ENCODE data around the gene FOXN1.

Gene FOXN1

DNA sequence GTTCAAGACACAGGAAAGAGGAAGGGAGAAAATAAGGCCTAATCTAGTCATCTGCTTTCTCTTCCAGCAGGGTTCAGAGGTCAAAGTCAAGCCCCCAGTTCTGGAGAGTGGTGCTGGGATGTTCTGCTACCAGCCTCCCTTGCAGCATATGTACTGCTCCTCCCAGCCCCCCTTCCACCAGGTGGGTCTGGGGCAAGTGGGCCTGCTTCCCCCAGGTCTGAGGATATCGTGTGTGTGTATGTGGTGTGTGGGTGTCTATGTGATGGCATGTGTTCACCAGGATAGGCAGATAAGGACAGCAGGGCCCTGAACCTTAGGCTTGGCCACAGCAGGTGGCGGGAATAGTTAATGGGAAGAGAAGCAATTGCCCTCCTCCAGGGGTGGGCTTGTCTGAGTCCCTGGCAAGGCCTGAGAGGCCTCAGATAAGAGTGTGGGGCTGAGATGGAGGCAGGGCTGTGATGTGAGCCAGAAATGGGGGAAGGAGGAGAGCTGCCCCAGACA lies 21.1 kb downstream of the FOXN1 start:
- ATAC-seq (replicated peaks; ENCODE audit: extremely low read depth, poor library complexity, severe bottlenecking) (no peak), DNase-seq (ENCODE audit: low spot score in 2 of 2) (no peak)
- peaks cover 18% of the 10 kb centered on the region for H3K27me3 Mint-ChIP-seq
- H3K36me3 Mint-ChIP-seq (ENCODE audit: insufficient read depth): no peaks in the 10 kb centered on the region
- H3K9me3 Mint-ChIP-seq: no peaks in the 10 kb centered on the region
- H3K4me1 Mint-ChIP-seq: no peaks in the 10 kb centered on the region
- no peak overlapping the region for H3K27ac Mint-ChIP-seq (ENCODE audit: low read depth)
- no peak overlapping the region for H3K4me3 Mint-ChIP-seq

DNA sequence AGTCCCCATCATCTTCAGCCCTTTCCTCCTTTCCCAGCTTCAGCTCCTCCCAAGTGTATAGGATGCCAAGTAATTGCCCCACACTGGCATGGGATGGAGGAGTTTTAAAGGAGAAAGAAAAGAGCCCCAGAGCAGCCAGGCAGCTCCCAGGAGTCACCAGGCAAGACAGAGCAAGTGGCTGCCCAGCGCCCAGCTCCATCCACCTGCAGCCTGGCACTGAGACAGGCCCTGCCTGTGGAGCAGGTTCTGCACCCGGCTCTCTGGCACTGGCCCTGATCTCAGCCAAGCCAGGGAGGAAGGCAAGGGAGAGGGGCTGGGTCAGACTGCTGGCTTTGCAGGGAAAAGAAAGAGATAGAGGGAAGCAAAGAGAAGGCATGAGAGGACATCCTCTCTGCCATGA lies 21.7 kb downstream of the FOXN1 start:
- no peak for ATAC-seq (replicated peaks; ENCODE audit: extremely low read depth, poor library complexity, severe bottlenecking)
- Mint-ChIP-seq H3K27ac (ENCODE audit: low read depth) (no peak overlapping the region), H3K27me3 (peaks cover 18% of the 10 kb centered on the region), H3K9me3 (no peaks in the 10 kb centered on the region), H3K36me3 (ENCODE audit: insufficient read depth) (peaks cover 2% of the 10 kb centered on the region), H3K4me3 (no peak overlapping the region), H3K4me1 (no peaks in the 10 kb centered on the region)
- DNase-seq (ENCODE audit: low spot score in 2 of 2): no peak

DNA sequence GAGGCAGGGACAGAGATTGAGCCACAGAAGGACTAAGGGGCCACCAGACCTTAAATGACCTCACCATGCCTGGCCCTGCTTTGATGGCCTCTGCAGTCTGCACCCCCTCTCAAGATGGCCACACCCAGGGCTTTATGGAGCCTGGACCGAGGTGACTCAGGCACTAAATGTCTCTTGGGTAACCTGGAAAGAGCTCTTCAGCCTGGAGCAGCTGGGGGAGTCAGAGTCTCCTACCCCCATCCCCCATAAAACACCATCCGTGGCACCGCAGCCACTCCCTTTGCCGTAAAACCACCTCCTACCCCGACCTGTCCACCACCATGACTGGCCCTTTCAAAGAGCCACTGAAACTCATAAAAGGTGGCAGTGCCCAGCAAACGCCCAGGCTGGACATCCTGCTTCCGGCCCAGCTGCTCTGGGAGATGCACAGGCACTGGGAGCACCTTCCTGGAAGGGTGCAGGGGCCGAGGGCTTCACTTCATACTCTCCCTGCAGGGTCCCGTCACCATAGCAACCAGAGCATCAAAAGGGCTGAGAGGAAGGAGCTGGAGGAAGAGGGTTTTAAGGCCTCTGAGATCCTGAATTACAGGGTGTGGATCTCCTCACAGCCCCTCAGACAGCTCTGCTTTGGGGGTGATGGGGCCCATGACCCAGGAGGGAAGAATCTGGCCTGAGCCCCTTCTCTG lies 22.3 kb downstream of the FOXN1 start:
- H3K36me3 Mint-ChIP-seq (ENCODE audit: insufficient read depth): peaks cover 3% of the 10 kb centered on the region
- ATAC-seq (replicated peaks; ENCODE audit: extremely low read depth, poor library complexity, severe bottlenecking): no peak
- peaks cover 18% of the 10 kb centered on the region for H3K27me3 Mint-ChIP-seq
- H3K4me1 Mint-ChIP-seq: no peaks in the 10 kb centered on the region
- H3K9me3 Mint-ChIP-seq: no peaks in the 10 kb centered on the region
- H3K4me3 Mint-ChIP-seq: no peak overlapping the region
- H3K27ac Mint-ChIP-seq (ENCODE audit: low read depth): no peak overlapping the region
- DNase-seq (ENCODE audit: low spot score in 2 of 2): no peak

DNA sequence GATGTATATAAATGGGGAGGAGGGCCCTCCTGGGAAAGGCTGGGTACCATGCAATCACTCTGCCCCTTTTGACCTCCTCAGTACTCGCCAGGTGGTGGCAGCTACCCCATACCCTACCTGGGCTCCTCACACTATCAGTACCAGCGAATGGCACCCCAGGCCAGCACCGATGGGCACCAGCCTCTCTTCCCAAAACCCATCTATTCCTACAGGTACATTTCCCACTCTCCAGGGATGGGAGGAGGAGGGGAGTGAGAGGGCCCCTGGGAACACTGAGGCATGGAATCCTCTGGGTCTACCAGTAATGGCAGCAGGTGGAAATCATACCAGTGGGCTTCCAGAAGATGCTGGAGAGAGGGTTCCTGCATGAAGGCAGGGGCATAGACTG lies 22.9 kb downstream of the FOXN1 start:
- Mint-ChIP-seq H3K27ac (ENCODE audit: low read depth) (no peak overlapping the region), H3K4me3 (no peak overlapping the region), H3K9me3 (no peaks in the 10 kb centered on the region), H3K4me1 (no peaks in the 10 kb centered on the region), H3K27me3 (peaks cover 18% of the 10 kb centered on the region), H3K36me3 (ENCODE audit: insufficient read depth) (peaks cover 3% of the 10 kb centered on the region)
- DNase-seq (ENCODE audit: low spot score in 2 of 2) (no peak), ATAC-seq (replicated peaks; ENCODE audit: extremely low read depth, poor library complexity, severe bottlenecking) (no peak)

DNA sequence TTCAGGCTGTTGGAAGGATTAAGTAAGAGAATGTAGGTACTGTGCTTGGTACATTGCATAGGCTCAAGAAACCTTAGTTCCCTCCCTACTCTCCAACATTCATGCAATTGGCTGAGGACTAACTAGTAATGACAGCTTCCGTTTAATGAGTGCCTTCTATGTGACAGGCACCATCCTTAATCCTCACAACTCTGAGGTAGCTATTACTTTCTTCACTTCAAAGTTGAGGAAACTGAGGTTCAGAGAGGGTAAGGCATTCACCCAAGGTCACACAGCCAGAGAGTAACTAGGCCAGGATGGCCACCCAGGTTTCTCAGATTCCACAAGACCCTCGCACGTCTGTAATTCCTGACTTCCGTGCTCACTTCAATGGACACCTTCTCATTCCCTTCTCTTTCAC lies 24.1 kb downstream of the FOXN1 start:
- Mint-ChIP-seq H3K9me3 (no peaks in the 10 kb centered on the region), H3K4me3 (no peak overlapping the region), H3K27me3 (peaks cover 18% of the 10 kb centered on the region), H3K36me3 (ENCODE audit: insufficient read depth) (peaks cover 3% of the 10 kb centered on the region), H3K27ac (ENCODE audit: low read depth) (no peak overlapping the region), H3K4me1 (no peaks in the 10 kb centered on the region)
- no peak for DNase-seq (ENCODE audit: low spot score in 2 of 2)
- ATAC-seq (replicated peaks; ENCODE audit: extremely low read depth, poor library complexity, severe bottlenecking): no peak

DNA sequence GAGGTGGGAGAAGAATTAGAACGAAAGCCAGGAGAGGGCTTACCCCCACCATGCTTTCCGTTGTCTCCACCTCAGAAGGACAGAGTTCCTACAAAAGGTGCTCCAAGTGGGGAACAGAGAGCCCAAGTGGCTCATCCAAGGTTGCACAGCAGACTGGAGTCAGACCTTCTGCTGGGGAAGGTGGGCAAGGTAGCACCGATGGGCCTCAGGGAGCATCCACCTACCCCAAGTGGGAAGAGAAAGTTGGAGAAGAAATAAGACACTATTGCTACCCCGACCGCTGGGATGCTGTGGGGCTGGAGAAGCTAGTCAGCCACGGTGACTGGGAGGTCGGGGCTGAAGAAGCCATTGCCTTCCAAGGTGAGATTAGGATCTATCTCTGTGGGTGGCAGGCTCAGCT lies 24.8 kb downstream of the FOXN1 start:
- Mint-ChIP-seq H3K27me3 (peaks cover 18% of the 10 kb centered on the region), H3K4me1 (no peaks in the 10 kb centered on the region), H3K27ac (ENCODE audit: low read depth) (no peak overlapping the region), H3K4me3 (no peak overlapping the region), H3K9me3 (no peaks in the 10 kb centered on the region), H3K36me3 (ENCODE audit: insufficient read depth) (peaks cover 3% of the 10 kb centered on the region)
- DNase-seq (ENCODE audit: low spot score in 2 of 2): no peak
- no peak for ATAC-seq (replicated peaks; ENCODE audit: extremely low read depth, poor library complexity, severe bottlenecking)

DNA sequence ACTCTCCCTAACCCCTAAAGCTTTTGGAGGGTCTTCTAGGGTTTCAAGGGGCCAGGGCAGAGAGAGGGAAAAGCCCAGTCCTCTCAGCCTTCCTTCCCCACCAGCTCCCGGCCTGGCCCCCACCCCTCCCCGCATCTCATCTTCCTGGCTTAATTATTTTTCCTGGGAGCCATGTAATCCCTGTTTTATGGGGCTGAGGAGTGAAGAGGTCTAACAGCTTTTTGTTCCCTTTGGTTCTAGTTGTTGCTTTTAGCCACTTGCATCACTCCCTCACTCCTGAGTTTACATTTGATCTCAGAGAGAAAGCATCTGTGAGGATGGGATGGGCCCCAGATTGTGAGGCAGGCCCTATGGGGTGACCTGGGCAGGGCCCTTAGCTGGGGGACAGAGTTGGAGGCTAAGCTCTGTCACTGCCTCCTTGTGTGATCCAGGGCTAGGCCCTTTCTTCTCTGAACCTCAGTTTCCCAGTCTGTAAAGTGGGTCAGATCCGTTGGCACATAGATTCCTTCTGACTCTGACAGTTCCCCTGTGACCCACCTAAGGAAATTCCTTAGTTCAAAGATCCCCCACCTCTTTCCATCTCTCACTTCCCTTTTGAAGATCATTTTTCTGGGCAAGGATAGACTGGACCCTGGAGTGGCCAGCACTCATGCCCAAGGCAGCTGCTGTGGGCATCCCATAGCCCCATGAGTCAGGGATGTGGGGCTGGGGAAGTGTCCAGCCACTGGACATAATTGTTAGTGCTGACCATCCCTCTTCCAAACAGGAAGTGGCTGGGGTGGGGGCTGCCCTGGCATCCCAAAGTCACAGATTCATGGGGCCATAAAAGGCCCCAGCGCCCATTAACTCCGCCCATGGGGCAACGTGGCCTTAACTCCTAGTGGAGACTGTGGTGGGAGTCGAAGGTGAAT lies 26.2 kb downstream of the FOXN1 start:
- Mint-ChIP-seq H3K27ac (ENCODE audit: low read depth) (no peak overlapping the region), H3K9me3 (no peaks in the 10 kb centered on the region), H3K4me1 (no peaks in the 10 kb centered on the region), H3K4me3 (no peak overlapping the region), H3K36me3 (ENCODE audit: insufficient read depth) (peaks cover 3% of the 10 kb centered on the region), H3K27me3 (peaks cover 18% of the 10 kb centered on the region)
- no peak for ATAC-seq (replicated peaks; ENCODE audit: extremely low read depth, poor library complexity, severe bottlenecking)
- no peak for DNase-seq (ENCODE audit: low spot score in 2 of 2)

DNA sequence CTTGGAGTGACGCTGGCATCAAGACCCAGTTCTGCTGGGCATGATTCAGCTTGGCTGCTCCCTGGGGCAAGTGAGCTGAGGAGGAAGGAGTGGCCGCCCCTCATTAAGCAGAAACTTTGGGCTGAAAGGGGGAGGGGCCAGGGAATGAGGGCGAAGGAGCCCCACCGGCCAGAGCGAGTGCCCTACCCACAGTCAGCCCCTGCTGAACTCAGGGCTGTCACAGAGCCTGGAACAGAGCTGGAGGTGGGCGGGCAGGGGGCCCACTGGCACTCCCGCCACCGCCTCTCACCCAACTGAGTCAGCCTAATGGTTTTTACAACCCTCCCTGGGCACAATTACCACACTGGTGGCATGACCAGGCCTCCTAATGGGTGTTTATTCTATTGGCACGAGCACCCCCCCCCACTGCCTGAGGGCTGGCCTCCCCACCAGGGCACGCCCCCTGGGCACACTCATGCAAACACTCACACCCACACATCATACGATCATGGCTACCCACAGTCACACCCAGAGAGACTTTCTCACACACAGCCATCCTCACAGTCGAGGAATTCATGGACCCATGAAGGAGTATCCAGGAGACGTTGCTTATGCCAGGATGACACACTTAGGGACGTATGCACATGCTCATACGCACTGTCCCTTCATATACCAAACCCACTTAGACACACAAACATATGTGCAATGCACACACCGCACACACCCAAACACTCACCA lies 27.1 kb downstream of the FOXN1 start:
- Mint-ChIP-seq H3K27me3 (peaks cover 18% of the 10 kb centered on the region), H3K36me3 (ENCODE audit: insufficient read depth) (peaks cover 3% of the 10 kb centered on the region), H3K4me3 (no peak overlapping the region), H3K9me3 (no peaks in the 10 kb centered on the region), H3K4me1 (no peaks in the 10 kb centered on the region), H3K27ac (ENCODE audit: low read depth) (no peak overlapping the region)
- DNase-seq (ENCODE audit: low spot score in 2 of 2) (no peak), ATAC-seq (replicated peaks; ENCODE audit: extremely low read depth, poor library complexity, severe bottlenecking) (no peak)

DNA sequence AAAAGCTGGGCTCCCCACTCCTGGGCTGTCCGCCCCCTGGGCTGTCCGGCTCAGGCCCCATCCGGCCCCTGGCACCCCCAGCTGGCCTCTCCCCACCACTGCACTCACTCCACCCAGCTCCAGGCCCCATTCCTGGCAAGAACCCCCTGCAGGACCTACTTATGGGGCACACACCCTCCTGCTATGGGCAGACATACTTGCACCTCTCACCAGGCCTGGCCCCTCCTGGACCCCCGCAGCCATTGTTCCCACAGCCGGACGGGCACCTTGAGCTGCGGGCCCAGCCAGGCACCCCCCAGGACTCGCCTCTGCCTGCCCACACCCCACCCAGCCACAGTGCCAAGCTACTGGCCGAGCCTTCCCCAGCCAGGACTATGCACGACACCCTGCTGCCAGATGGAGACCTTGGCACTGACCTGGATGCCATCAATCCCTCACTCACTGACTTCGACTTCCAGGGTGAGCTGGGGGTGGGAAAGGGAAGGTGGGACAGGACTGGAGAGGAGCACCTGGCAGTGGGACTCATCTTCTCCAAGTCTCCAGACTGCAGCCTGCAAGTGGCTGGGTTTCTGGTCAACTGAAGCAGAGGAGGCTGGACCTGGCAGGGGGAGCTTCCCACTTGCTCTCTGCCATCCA lies 28.7 kb downstream of the FOXN1 start:
- no peak overlapping the region for H3K4me3 Mint-ChIP-seq
- H3K9me3 Mint-ChIP-seq: no peaks in the 10 kb centered on the region

DNA sequence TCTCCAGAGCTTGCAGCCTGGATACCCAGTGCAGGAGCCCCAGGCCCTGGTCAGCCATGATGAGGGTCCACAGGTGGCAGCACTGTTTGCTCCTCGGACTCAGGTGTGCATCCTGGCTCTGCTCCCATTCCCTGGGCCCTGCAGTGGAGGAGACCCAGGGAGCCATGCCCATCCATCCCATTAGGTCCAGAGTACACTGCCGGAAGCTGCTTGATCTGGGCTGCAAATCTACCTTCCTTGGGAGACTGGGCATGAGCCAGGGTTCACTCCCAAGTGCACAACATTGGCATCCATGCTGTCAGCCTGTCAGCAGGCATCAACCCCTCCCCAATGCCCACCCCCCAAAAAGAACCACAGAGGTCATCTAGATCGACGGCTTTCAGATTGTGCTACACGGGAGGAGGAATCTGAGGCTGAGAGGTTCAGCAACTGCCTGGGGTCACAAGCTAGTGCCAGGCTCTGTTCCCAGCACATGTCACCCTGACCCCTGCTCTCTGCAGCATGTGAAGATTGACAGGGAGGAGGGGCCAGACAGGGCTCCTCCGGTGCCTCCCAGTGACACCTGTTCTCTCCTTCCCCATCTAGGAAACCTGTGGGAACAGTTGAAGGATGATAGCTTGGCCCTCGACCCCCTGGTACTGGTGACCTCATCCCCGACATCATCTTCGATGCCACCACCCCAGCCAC lies 30.5 kb downstream of the FOXN1 start:
- ATAC-seq (replicated peaks; ENCODE audit: extremely low read depth, poor library complexity, severe bottlenecking) (no peak), DNase-seq (ENCODE audit: low spot score in 2 of 2) (no peak)
- H3K4me3 Mint-ChIP-seq: no peak overlapping the region
- H3K27me3 Mint-ChIP-seq: peaks cover 5% of the 10 kb centered on the region
- H3K4me1 Mint-ChIP-seq: no peaks in the 10 kb centered on the region
- H3K27ac Mint-ChIP-seq (ENCODE audit: low read depth): no peak overlapping the region
- no peaks in the 10 kb centered on the region for H3K9me3 Mint-ChIP-seq
- peaks cover 4% of the 10 kb centered on the region for H3K36me3 Mint-ChIP-seq (ENCODE audit: insufficient read depth)

More for the DNA sequence above, 28.7 kb downstream of the FOXN1 start:
- Mint-ChIP-seq H3K36me3 (ENCODE audit: insufficient read depth) (peaks cover 3% of the 10 kb centered on the region), H3K27me3 (peaks cover 18% of the 10 kb centered on the region), H3K27ac (ENCODE audit: low read depth) (no peak overlapping the region), H3K4me1 (no peaks in the 10 kb centered on the region)
- ATAC-seq (replicated peaks; ENCODE audit: extremely low read depth, poor library complexity, severe bottlenecking) (no peak), DNase-seq (ENCODE audit: low spot score in 2 of 2) (no peak)

DNA sequence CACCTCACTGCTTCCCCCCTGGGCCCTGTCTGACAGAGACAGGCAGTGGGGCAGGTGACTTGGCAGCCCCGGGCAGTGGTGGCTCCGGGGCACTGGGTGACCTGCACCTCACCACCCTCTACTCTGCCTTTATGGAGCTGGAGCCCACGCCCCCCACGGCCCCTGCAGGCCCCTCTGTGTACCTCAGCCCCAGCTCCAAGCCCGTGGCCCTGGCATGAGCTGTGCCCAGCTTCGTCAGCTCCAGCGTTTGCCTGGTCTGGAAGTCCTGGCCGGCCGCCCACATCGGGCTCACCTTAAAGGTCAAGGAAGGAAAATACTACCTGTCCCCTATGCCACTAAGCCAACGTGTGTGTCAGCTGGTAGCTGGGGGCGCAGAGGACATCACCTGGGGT lies 31.1 kb downstream of the FOXN1 start:
- DNase-seq (ENCODE audit: low spot score in 2 of 2): no peak
- Mint-ChIP-seq H3K36me3 (ENCODE audit: insufficient read depth) (peaks cover 4% of the 10 kb centered on the region), H3K9me3 (no peaks in the 10 kb centered on the region), H3K4me3 (no peak overlapping the region), H3K4me1 (no peaks in the 10 kb centered on the region), H3K27ac (ENCODE audit: low read depth) (no peak overlapping the region), H3K27me3 (no peaks in the 10 kb centered on the region)
- ATAC-seq (replicated peaks; ENCODE audit: extremely low read depth, poor library complexity, severe bottlenecking): no peak

Data from central memory CD8-positive, alpha-beta T cell (primary cell).